Stimulated activated CD8-positive, alpha-beta memory T cell treated with anti-CD3 and anti-CD28 coated beads, Interleukin-12 subunit alpha, Interleukin-12 subunit beta, amount 100 ng/mL, for 24 hours (primary cell): ENCODE measurements around the gene MLANA.

ENCODE experiments used
- DNase-seq: peaks from one replicate; pipeline ENCODE4 v3.0.0-alpha.2; 2020; ENCODE audit errors: extremely low read depth

The MLANA gene

GRCh38 chr9:5890641-5891040 lies at the start of gene MLANA:
TSS of gene MLANA (plus strand) at chr9:5890889. CDS start at chr9:5892475, 1,586 bp downstream.
- no peak for DNase-seq

DNA sequence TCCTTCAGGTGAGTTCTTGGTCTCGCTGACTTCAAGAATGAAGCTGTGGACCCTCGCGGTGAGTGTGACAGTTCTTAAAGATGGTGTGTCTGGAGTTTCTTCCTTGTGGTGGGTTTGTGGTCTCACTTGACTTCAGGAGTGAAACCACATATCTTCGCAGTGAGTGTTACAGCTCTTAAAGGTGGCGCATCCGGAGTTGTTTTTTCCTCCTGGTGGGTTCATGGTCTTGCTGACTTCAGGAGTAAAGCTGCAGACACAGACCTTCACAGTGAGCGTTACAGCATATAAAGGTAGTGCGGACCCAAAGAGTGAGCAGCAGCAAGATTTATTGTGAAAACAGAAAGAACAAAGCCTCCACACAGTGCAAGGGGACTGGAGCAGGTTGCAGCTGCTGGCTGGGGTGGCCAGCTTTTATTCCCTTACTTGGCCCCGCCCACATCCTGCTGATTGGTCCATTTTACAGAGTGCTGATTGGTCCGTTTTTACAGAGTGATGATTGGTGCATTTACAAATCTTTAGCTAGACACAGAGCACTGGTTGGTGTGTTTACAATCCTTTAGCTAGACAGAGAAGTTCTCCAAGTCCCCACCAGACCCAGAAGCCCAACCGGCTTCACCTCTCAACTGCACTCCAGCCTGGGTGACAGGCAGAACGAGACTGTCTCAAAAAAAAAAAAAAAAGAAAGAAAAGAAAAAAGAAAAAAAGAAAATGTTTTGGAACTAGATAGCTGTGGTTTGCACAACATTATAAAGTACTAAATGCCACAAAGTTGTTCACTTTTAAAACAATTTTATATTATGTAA lies 48.7 kb upstream of the MLANA start:
- DNase-seq = no peak

GRCh38 chr9:5842929-5843793 lies 47.5 kb upstream of the MLANA start:
- DNase-seq = no peak

DNA sequence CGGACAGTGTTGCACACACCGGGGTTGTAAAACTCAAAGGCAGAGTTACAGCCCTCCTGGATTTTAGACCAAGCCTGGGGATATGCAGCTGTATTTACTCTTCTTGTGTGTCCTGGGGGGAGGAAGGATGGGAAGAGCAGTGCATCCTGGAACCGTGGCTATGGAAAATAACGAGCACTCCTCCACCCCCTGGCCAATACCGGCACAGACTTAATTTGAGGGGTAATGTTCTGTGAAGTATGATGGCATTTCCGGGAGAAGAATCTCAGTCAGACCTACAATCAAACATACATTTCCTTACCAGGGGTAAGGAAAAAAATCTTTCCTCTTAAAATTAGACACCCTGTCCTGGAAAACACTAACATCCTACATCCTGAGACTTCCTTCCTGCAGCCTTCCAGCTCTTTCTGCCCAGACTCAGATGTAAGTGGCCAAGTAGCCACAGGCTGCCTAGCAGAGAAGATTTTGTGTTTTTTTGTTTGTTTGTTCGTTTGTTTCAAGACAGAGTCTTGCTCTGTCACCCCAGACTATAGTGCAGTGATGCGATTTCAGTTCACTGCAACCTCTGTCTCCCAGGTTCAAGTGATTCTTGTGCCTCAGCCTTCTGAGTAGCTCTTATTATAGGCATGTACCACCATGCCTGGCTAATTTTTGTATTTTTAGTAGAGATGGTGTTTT lies 46.8 kb upstream of the MLANA start:
- DNase-seq = no peak

GRCh38 chr9:5845157-5845531 lies 45.5 kb upstream of the MLANA start:
- DNase-seq = no peak

- no peak for DNase-seq
Observed at GRCh38 chr9:5846096-5846495, 44.6 kb upstream of the MLANA start.

DNA sequence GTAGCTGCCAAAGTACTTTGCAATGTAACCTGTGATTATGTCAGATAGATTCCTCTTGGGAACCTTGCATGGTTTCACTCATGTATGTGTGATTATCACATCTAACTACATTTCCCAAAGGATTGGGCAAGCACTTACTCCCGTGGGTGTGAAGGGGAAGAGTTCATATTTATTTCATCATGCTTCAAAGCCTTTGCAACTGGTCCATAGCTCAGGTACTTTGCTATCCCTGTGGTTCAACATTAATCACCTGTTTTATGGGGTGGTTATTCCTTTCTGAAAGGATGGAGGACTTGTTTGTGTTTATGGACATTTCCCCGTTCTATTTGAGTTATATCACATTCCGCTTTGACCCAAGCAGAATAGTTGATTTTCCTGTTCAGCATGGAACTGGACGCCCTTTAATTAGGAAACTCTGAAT lies 44.2 kb upstream of the MLANA start:
- DNase-seq = no peak

- no peak for DNase-seq
Observed at GRCh38 chr9:5848372-5848882, 42.3 kb upstream of the MLANA start.

DNA sequence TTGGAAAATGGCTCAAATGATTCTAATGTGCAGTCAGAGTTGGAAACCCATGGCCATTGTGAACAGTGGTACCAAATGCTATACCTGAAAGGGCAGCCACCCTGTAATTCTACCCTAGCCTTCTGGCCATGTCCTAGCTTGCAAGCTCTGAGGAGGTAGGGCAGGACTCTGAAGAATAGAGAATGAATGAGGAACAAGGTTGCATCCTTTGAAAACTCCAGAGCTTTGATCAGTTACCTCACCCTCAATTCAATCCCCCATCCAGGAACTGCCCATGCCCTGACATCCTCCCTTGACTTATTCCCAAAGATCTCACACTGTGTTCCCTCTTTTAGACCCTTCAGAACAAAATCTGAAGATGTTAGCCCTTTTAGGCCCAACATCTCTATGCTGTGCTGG lies 40.0 kb upstream of the MLANA start:
- DNase-seq = no peak

DNA sequence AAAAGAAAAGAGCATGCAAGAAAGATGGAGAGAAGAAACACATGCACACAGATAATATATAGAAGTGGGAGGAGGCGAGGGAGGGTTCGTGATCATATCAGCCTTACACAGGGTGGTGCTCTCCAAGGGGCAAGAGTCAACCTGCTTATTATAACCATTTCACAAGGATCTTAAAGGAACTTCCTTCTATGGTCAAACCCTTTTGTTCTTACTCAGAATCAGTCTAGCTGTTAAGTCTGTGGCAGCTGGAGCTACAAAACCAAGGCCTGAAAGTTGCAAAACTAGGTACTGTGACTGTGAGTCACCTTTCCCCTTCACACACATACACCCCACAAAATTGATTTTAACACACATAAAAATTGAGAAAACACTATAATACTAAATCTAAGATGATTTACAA lies 39.2 kb upstream of the MLANA start:
- no peak for DNase-seq

GRCh38 chr9:5852987-5853386 lies 37.7 kb upstream of the MLANA start:
- no peak for DNase-seq

- DNase-seq = no peak
Observed at GRCh38 chr9:5853617-5854016, 37.1 kb upstream of the MLANA start.

- no peak for DNase-seq
Observed at GRCh38 chr9:5854063-5854790, 36.5 kb upstream of the MLANA start.

GRCh38 chr9:5857928-5858327 lies 32.8 kb upstream of the MLANA start:
- DNase-seq = no peak

DNA sequence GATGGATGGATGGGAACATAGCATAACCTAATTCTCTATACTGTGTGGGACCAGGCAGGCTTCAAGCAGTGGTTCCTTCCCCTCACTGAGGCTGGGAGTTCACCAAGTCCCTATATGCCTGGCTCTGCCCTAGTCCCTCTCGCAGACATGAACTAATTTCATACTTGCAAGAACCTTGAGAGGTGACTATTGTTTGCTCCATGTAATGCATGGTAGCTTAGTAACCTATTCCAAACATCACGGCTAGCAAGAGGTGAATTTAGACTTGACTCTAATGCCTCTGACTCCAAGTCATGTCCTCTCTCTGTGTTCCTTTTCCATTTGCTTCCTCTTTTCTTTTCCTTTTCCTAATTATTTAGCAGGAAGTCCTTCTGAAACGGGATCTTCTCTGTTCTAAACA lies 31.9 kb upstream of the MLANA start:
- DNase-seq = no peak

DNA sequence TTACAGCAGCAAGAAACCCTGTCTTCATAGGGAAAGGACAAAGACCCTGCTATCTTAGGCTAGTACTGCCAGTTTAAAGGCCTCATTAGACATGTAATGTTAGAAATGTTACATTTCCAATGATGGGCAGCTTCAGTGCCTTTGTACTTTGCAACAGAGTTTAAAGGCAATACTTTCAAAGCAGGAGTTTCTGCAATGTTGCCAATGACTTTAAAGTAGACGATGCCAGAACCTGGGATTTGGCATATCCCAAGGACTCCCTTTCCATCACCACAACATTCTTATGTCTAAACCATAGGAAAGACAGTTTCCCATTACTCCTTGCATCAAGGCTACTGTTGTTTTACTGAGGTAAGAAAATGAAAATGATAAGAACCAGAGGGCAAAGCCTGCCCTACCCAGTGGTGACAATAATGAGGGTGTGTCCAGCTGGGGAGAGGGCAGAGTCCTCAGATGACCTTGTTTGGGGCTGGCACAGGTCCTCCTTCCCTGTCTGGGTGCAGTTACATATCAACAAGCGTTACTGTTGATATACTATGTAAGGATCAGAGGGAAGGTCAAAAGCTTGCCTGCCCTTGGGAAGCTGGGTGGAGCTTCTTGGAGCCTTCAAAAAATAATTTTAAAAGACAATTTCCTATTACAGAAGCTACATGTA lies 27.5 kb upstream of the MLANA start:
- DNase-seq = no peak

GRCh38 chr9:5864446-5864845 lies 26.2 kb upstream of the MLANA start:
- DNase-seq = no peak

DNA sequence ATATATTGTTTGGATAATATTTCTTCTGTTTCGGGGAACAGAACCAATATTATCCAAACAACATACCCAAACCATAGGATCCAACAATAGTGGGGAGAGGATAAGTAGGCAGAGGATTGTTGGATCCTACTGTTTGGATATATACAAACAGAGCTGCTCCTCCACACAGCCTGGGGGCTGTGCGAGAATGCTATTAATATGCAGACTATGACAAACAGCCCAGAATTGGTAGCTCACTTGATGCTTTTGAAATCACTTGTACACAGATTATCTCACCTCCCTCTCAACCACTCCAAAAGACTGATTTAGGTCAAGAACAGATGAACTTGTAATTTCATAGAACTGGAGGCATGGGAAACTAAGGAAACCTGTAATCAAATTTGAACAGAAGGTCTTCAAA lies 24.4 kb upstream of the MLANA start:
- DNase-seq = no peak

- DNase-seq = no peak
Observed at GRCh38 chr9:5866685-5867084, 24.0 kb upstream of the MLANA start.

- no peak for DNase-seq
Observed at GRCh38 chr9:5868235-5868634, 22.5 kb upstream of the MLANA start.
